Activated CD4-positive, alpha-beta T cell treated with anti-CD3 and anti-CD28 coated beads, Interleukin-2, amount 10 ng/mL, durations not matched to agents 24 days and 14 days (primary cell): Measurements from ENCODE around the gene THADA. TPM values are rescaled to one million over a fixed set of nuclear protein-coding genes. Genes with fewer than 3 reads are reported as not detected.

Experiments used
- DNase-seq: peaks from one replicate; pipeline ENCODE4 v3.0.0; 2022
- H3K27ac Mint-ChIP-seq: one replicate; pipeline ENCODE4 v1.8.0; 2022; ENCODE audit warnings: mild to moderate bottlenecking, mixed read lengths
- H3K27me3 Mint-ChIP-seq: one replicate; pipeline ENCODE4 v1.8.0; 2022; ENCODE audit warnings: mixed read lengths
- H3K36me3 Mint-ChIP-seq: one replicate; pipeline ENCODE4 v1.8.0; 2022; ENCODE audit warnings: low read depth, mild to moderate bottlenecking, mixed read lengths
- H3K4me1 Mint-ChIP-seq: one replicate; pipeline ENCODE4 v1.8.0; 2021; ENCODE audit warnings: mixed read lengths
- H3K4me3 Mint-ChIP-seq: one replicate; pipeline ENCODE4 v1.8.0; 2022; ENCODE audit warnings: mild to moderate bottlenecking, moderate library complexity, mixed read lengths
- H3K9me3 Mint-ChIP-seq: one replicate; pipeline ENCODE4 v1.8.0; 2021; ENCODE audit warnings: mixed read lengths
- intact Hi-C: fragments of 100-400 bp; cut with micrococcal nuclease; formaldehyde crosslinking; loops from one replicate; pipeline ENCODE4 v1.15.1; 2023
- total RNA-seq: library from RNA; stranded (reverse); gene quantifications from 2 replicates; pipeline ENCODE4 v1.2.3, GENCODE V29; 2022

THADA gene
- total RNA-seq, 1 donor from 2014 or later: 55.4 TPM

GRCh38 chr2:43344868-43345373, 250.9 kb downstream of the THADA start:
- intact Hi-C loops: no loop called here
- H3K4me1 Mint-ChIP-seq: peaks cover 5% of the 10 kb centered on the region
- H3K27ac Mint-ChIP-seq: no peak overlapping the region
- no peaks in the 10 kb centered on the region for H3K9me3 Mint-ChIP-seq
- no peak for DNase-seq
- H3K4me3 Mint-ChIP-seq: no peak overlapping the region
- H3K27me3 Mint-ChIP-seq: no peaks in the 10 kb centered on the region
- peaks cover 10% of the 10 kb centered on the region for H3K36me3 Mint-ChIP-seq

- intact Hi-C loops: no loop called here
- H3K9me3 Mint-ChIP-seq: no peaks in the 10 kb centered on the region
- no peak for DNase-seq
- no peak overlapping the region for H3K4me3 Mint-ChIP-seq
- H3K4me1 Mint-ChIP-seq: peaks cover 5% of the 10 kb centered on the region
- H3K36me3 Mint-ChIP-seq: peaks cover 12% of the 10 kb centered on the region
- H3K27ac Mint-ChIP-seq: no peak overlapping the region
- no peaks in the 10 kb centered on the region for H3K27me3 Mint-ChIP-seq
These were observed 252.1 kb downstream of the THADA start for GRCh38 chr2:43343573-43344304.

GRCh38 chr2:43341959-43342757, 253.7 kb downstream of the THADA start:
- Mint-ChIP-seq H3K9me3 (no peaks in the 10 kb centered on the region), H3K4me3 (no peak overlapping the region), H3K27ac (no peak overlapping the region), H3K36me3 (peaks cover 12% of the 10 kb centered on the region), H3K27me3 (no peaks in the 10 kb centered on the region), H3K4me1 (peaks cover 5% of the 10 kb centered on the region)
- intact Hi-C loops: no loop called here
- no peak for DNase-seq

GRCh38 chr2:43340945-43341356, 254.9 kb downstream of the THADA start:
- H3K36me3 Mint-ChIP-seq: peaks cover 12% of the 10 kb centered on the region
- no peaks in the 10 kb centered on the region for H3K27me3 Mint-ChIP-seq
- no peaks in the 10 kb centered on the region for H3K9me3 Mint-ChIP-seq
- DNase-seq: no peak
- intact Hi-C loops: no loop called here
- H3K27ac Mint-ChIP-seq: no peak overlapping the region
- no peak overlapping the region for H3K4me3 Mint-ChIP-seq
- H3K4me1 Mint-ChIP-seq: peaks cover 5% of the 10 kb centered on the region

GRCh38 chr2:43340066-43340465, 255.8 kb downstream of the THADA start:
- Mint-ChIP-seq H3K4me1 (peaks cover 4% of the 10 kb centered on the region), H3K27ac (no peak overlapping the region), H3K27me3 (no peaks in the 10 kb centered on the region), H3K4me3 (no peak overlapping the region), H3K36me3 (peaks cover 15% of the 10 kb centered on the region), H3K9me3 (no peaks in the 10 kb centered on the region)
- no peak for DNase-seq
- intact Hi-C loops: no loop called here

- H3K36me3 Mint-ChIP-seq: peaks cover 7% of the 10 kb centered on the region
- H3K4me3 Mint-ChIP-seq: no peak overlapping the region
- no peaks in the 10 kb centered on the region for H3K4me1 Mint-ChIP-seq
- intact Hi-C loops: no loop called here
- DNase-seq: no peak
- no peak overlapping the region for H3K27ac Mint-ChIP-seq
- H3K9me3 Mint-ChIP-seq: no peaks in the 10 kb centered on the region
- no peaks in the 10 kb centered on the region for H3K27me3 Mint-ChIP-seq
These were observed 262.1 kb downstream of the THADA start for GRCh38 chr2:43333656-43334144.

- no peak overlapping the region for H3K27ac Mint-ChIP-seq
- DNase-seq: no peak
- H3K27me3 Mint-ChIP-seq: no peaks in the 10 kb centered on the region
- peaks cover 7% of the 10 kb centered on the region for H3K36me3 Mint-ChIP-seq
- H3K9me3 Mint-ChIP-seq: no peaks in the 10 kb centered on the region
- H3K4me1 Mint-ChIP-seq: no peaks in the 10 kb centered on the region
- H3K4me3 Mint-ChIP-seq: no peak overlapping the region
- intact Hi-C loops: no loop called here
These were observed 262.7 kb downstream of the THADA start for GRCh38 chr2:43333101-43333655.

GRCh38 chr2:43332653-43333052, 263.2 kb downstream of the THADA start:
- Mint-ChIP-seq H3K4me3 (no peak overlapping the region), H3K4me1 (no peaks in the 10 kb centered on the region), H3K27ac (no peak overlapping the region), H3K36me3 (peaks cover 7% of the 10 kb centered on the region), H3K9me3 (no peaks in the 10 kb centered on the region), H3K27me3 (no peaks in the 10 kb centered on the region)
- intact Hi-C loops: no loop called here
- no peak for DNase-seq

GRCh38 chr2:43331422-43331821, 264.4 kb downstream of the THADA start:
- Mint-ChIP-seq H3K36me3 (peaks cover 8% of the 10 kb centered on the region), H3K9me3 (no peaks in the 10 kb centered on the region), H3K4me1 (no peaks in the 10 kb centered on the region), H3K27me3 (no peaks in the 10 kb centered on the region), H3K4me3 (no peak overlapping the region), H3K27ac (no peak overlapping the region)
- intact Hi-C loops: no loop called here
- no peak for DNase-seq

GRCh38 chr2:43329637-43330036, 266.2 kb downstream of the THADA start:
- no peak overlapping the region for H3K4me3 Mint-ChIP-seq
- peaks cover 13% of the 10 kb centered on the region for H3K36me3 Mint-ChIP-seq
- intact Hi-C loops: no loop called here
- DNase-seq: no peak
- H3K4me1 Mint-ChIP-seq: no peaks in the 10 kb centered on the region
- no peaks in the 10 kb centered on the region for H3K27me3 Mint-ChIP-seq
- no peak overlapping the region for H3K27ac Mint-ChIP-seq
- H3K9me3 Mint-ChIP-seq: peaks cover 4% of the 10 kb centered on the region

- no peak for DNase-seq
These were observed 267.0 kb downstream of the THADA start for GRCh38 chr2:43328832-43329231.

GRCh38 chr2:43328133-43328532, 267.7 kb downstream of the THADA start:
- no peaks in the 10 kb centered on the region for H3K4me1 Mint-ChIP-seq
- H3K36me3 Mint-ChIP-seq: peaks cover 14% of the 10 kb centered on the region
- no peak overlapping the region for H3K27ac Mint-ChIP-seq
- intact Hi-C loops: no loop called here
- H3K4me3 Mint-ChIP-seq: no peak overlapping the region
- H3K9me3 Mint-ChIP-seq: peaks cover 4% of the 10 kb centered on the region
- no peaks in the 10 kb centered on the region for H3K27me3 Mint-ChIP-seq
- DNase-seq: no peak

More at GRCh38 chr2:43328832-43329231, 267.0 kb downstream of the THADA start:
- intact Hi-C loops: no loop called here
- no peak overlapping the region for H3K27ac Mint-ChIP-seq
- H3K36me3 Mint-ChIP-seq: peaks cover 11% of the 10 kb centered on the region
- no peaks in the 10 kb centered on the region for H3K27me3 Mint-ChIP-seq
- H3K4me3 Mint-ChIP-seq: no peak overlapping the region
- H3K9me3 Mint-ChIP-seq: peaks cover 4% of the 10 kb centered on the region
- no peaks in the 10 kb centered on the region for H3K4me1 Mint-ChIP-seq

GRCh38 chr2:43327119-43327518, 268.7 kb downstream of the THADA start:
- DNase-seq: no peak
- no peaks in the 10 kb centered on the region for H3K27me3 Mint-ChIP-seq
- no peak overlapping the region for H3K27ac Mint-ChIP-seq
- no peak overlapping the region for H3K4me3 Mint-ChIP-seq
- no peaks in the 10 kb centered on the region for H3K4me1 Mint-ChIP-seq
- intact Hi-C loops: no loop called here
- H3K9me3 Mint-ChIP-seq: peaks cover 4% of the 10 kb centered on the region
- H3K36me3 Mint-ChIP-seq: peaks cover 13% of the 10 kb centered on the region
